HUDEP-2 (cell line): ENCODE data around the gene CC2D2A.
"Not testable (repeated sequence)": the region's sequence is repeated elsewhere in the genome, so short reads cannot be mapped to it uniquely, and the experiment has no call there.

Experiments
- DNase-seq, 76 experiments: peaks; one replicate each; lab custom pipeline; 2025; ENCODE audit not compliant: unreplicated experiment in 76 of 76; lab: John Stamatoyannopoulos, UW

CC2D2A gene

DNA sequence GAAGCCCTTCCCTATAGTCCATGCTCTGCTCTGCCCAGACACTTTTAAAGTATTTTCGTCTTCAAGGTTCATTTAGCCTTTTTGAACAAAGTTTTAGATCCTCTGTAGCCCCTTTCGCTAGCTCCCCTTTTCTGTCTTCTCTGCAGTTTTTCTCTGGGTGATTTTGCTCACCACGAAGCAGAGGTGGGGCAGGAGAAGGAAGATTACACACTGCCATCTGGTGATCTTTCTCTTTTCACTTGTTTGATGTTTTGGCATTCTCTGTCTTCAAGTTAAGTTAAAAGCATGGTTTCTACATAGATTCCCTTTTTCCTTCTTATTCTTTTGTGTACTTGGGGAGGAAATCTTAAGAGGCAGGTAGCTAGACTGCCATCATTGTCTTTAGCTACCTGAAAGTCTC, 43.9 kb downstream of the CC2D2A start:
- DNase-seq, result no peak

DNA sequence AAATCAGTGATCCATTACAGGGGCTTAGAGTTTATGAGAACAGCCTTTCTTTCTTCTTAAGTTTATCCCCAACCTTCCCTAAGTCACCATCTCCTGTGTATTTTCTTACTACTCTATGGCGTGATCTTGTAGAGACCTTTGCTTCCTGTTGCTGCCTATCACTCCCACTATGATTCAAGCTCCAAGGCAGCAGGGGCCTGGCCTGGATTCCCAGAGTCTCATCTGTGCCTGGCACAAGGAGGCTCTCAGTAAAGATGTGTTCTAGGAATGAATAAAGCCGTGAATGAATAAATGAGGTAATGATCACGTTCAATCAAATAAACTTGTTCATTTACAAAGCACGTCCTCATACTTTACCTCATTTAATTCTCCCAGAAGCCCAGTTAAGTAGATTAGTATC, 45.4 kb downstream of the CC2D2A start:
- DNase-seq, result no peak

GRCh38 chr4:15516494-15516893, 46.8 kb downstream of the CC2D2A start:
- no peak for DNase-seq

GRCh38 chr4:15517681-15518080, 48.0 kb downstream of the CC2D2A start:
- DNase-seq, result not testable (repeated sequence)

GRCh38 chr4:15521442-15522039, 51.9 kb downstream of the CC2D2A start:
- no peak for DNase-seq

- no peak for DNase-seq
Observed at GRCh38 chr4:15525080-15525479, 55.4 kb downstream of the CC2D2A start.

- no peak for DNase-seq
Observed at GRCh38 chr4:15526924-15527592, 57.4 kb downstream of the CC2D2A start.

DNA sequence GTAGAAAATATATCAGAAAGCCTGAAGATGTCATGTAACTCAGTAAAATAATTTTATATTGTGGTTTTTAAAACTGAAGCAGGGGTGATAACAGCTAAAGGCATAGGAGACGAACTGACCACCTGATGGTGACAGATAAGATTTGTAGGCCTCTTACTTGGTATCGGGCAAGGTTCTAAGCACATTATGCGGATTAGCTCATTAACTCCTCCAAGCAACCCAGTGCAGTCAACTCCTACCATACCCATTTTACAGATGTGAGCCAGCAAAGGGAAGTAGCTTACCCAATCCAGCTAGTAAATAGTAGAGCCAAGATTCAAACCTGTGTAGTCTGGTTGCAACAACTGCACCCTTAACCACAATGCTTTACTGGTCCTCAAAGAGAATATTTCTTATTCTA, 62.1 kb downstream of the CC2D2A start:
- DNase-seq, result peak in 1 of 76 experiments; percentile 3

- DNase-seq, result no peak
Observed at GRCh38 chr4:15533817-15534216, 64.1 kb downstream of the CC2D2A start.

DNA sequence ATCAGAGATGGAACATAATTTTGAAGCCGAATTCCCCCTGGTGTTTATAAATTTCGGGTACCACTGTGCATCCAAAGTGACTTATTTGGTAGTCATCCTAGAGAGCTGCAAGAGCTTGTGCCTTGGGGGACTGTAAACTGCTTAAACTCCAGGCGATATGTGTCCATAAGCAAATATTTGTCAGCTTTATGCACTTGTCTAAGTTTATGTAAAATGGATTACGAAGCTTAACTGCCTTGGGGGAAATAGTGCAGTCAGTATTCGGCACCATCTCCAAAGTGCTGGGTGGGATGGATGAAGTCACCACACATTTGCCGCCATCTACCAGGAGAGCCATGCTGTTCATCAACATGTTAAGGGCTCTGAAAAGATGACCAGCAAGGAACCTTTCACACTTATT, 65.9 kb downstream of the CC2D2A start:
- no peak for DNase-seq

GRCh38 chr4:15536552-15537499, 67.1 kb downstream of the CC2D2A start:
- no peak for DNase-seq

DNA sequence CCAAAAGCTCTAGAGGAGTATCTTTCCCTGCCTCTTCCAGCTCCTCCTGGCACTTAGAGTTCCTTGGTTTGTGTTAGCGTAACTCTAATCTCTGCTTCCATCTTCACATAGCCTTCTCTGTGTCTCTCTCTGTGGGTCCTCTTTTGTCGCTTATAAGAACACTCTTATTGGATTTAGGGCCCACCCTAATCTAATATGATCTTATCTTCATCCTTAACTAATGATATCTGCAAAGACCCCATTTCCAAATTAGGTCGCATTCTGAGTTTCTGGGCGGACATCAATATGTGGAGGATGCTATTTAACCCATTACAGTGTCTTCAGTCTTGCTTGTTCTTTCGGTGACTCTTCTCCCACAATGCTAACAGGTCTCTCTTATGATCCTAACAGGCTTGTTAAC, 72.3 kb downstream of the CC2D2A start:
- DNase-seq, result no peak

DNA sequence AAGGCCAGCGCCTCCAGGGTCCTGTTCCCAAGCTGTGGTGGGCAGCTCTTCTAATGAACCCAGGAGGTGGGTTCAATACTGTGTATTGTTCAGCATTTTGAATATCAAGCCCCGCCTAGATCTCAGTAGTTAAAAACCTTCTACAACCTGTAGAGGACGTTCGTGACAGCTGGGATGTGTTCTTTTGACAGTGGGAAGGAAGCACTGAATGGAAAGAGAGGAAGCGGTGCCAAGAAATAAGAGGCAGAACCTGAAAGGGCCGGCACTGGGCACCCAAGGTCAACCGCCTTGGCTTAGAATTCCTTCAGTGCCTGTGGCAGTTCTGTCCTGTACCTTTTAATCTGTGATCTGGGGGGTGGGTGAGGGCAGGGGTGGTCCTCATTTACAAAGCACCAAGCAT, 73.1 kb downstream of the CC2D2A start:
- DNase-seq, result no peak

DNA sequence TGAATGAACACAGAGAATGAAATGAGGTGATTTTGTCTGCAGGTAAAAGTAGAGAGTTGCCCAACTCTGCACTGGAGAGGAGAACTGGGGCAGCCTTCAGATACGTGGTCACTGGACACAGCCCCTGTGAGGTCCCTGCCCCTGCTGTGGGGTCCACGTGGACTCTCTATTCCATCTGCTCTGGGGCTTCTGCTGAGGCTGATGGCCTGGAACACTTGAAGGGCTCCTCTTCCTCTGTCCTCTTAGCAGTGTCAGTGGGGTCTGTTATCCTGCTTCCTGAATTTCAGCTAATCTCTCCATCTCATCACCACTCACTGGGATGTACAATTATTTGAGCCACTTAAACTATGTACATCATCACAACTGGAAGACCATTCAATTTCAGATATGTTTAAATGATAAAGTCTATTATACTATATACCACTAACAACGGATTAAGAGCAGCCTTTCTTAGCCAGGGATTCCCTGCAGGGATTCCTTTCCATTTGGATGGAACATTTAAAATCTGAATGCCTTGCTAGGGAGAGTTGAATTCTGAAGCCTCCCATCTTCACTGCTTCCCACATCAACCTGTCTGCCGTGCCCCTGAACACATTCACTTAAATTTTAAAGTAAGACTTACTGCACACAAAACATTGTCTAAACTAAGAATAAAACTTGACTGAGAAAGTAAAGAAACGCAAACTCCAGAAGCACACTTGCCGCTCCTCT, 74.0 kb downstream of the CC2D2A start:
- DNase-seq, result no peak

DNA sequence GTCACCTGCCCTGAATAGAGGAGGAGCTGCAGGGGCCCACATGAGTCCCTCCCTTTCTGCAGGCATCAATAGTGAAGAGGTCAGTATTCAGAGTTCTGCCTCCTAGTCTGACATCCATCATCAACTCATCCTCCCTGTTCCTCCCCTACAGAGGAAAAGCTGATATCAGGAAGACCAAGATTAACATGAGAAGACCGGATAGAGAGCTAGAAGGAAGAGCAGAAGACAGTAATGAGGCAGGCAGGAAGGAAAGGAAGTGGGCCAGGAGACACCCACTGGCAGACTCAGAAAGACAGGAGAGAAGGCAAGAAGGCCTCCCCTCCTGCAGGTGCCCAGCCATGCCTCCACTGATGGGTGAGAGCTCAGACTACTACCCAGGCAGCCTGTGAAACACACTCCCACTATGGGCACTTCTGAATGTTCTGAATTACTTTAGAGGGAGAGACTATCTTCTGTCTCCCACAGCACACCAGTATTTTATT, 74.6 kb downstream of the CC2D2A start:
- DNase-seq, result no peak

DNA sequence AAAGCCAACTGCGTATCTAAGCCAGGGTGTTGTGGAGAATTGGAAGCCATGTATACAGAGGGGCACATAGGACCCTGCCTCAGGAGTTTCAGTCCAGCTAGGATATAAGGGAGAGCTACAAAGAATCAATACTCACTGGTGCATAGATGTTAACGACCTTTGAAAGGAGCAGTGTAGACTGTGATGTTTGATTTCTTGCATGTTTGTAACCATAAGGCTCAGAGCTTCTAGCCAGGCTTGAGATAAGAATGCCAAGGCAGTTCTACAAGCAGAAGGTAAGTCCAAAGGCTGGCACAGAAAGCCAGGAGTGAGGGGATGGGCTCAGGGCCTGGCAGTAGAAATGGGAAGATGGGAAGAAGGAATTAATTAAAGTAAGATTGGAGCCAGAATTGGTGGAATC, 75.7 kb downstream of the CC2D2A start:
- no peak for DNase-seq

DNA sequence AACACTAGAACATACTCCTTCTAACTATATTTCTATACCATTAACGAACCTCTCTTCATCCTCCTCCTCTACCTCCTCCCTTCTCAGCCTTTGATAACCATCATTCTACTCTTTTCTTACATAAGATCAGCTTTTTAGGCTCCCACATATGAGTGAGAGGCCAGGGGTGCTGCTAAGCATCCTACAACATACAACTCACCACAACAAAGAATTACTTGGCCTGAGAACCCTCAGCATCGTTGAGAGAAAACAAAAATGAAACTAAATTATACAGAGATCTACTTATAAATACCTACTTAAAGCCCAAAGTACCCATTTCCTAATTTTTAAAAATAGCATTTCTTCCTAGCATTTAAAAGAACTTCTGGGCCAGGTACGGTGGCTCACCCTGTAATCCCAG, 77.7 kb downstream of the CC2D2A start:
- no peak for DNase-seq

DNA sequence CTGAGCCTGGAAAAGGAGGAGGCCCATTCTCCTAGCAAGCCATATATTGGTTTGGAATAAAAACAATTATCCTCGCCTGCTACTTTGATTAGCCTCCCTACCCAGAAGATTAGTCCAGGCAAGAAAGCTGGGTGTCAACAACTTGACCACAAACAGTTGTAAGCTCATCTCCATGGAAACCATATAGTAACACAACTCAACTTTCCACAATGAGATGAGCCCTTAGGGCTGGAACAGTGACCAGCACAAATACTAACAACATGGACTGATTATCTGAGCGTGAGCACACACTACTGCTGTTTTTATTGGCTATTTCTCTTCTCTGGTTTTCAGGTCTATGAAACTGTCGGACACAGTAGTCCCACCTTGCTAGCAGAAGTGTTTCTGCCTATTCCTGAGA, 80.8 kb downstream of the CC2D2A start:
- DNase-seq, result no peak

GRCh38 chr4:15551740-15552446, 82.2 kb downstream of the CC2D2A start:
- DNase-seq, result no peak
